IMR-90 (cell line): ENCODE results near the gene NEGR1. TPM values are rescaled to one million over a fixed set of nuclear protein-coding genes. Genes with fewer than 3 reads are reported as not detected.

Source experiments
- ATAC-seq: fragments of 200-7000 bp; cut with Tn5 transposase; 2 replicates; pipeline ENCODE4 v1.9.1; 2020; ENCODE audit warnings: low read depth, mild to moderate bottlenecking, moderate library complexity
- BruUV-seq: library from RNA; stranded (reverse); fragments of 400-500 nt; replicated peaks from 2 replicates; lab custom pipeline; 2021; lab: Mats Ljungman, UMichigan
- CTCF ChIA-PET: fragments of 300-600 bp; formaldehyde crosslinking; extraction: SDS; loops from one replicate; lab custom pipeline; 2021; ENCODE audit warnings: antibody characterized with exemption; lab: Yijun Ruan, JAX
- POLR2A ChIA-PET: fragments of 300-600 bp; sonication (Branson Sonifier 250); formaldehyde crosslinking; loops from one replicate; lab custom pipeline; 2022; ENCODE audit warnings: antibody characterized with exemption; ENCODE audit not compliant: unreplicated experiment; lab: Charles Lee
- DNase-seq: peaks from one replicate; pipeline ENCODE4 v3.0.0; 2013
- H2AFZ ChIP-seq: replicated peaks from 2 replicates; pipeline ENCODE3; 2013; ENCODE audit warnings: low read length, mild to moderate bottlenecking; ENCODE audit not compliant: poor library complexity
- H2AK5ac ChIP-seq: 2 replicates; pipeline ENCODE4 v1.6.1; 2013; ENCODE audit warnings: low read depth, low read length, inconsistent platforms
- H2AK9ac ChIP-seq: replicated peaks from 2 replicates; pipeline ENCODE3; 2013; ENCODE audit warnings: mild to moderate bottlenecking, low read depth, low read length, moderate library complexity; ENCODE audit not compliant: poor library complexity
- H2BK120ac ChIP-seq: 2 replicates; pipeline ENCODE4 v1.6.1; 2013; ENCODE audit warnings: low read depth, low read length, inconsistent platforms
- H2BK15ac ChIP-seq: 3 replicates; pipeline ENCODE4 v1.6.1; 2013; ENCODE audit warnings: low read depth, low read length, inconsistent platforms
- H2BK20ac ChIP-seq: 2 replicates; pipeline ENCODE4 v1.6.1; 2013; ENCODE audit warnings: low read depth, mild to moderate bottlenecking, inconsistent platforms, low read length, moderate library complexity
- H2BK5ac ChIP-seq: 2 replicates; pipeline ENCODE4 v1.6.1; 2013; ENCODE audit warnings: mild to moderate bottlenecking, low read depth, low read length, inconsistent platforms; ENCODE audit not compliant: poor library complexity, severe bottlenecking
- H3K14ac ChIP-seq: replicated peaks from 2 replicates; pipeline ENCODE4 v1.6.1; 2013; ENCODE audit warnings: low read depth, low read length, inconsistent platforms
- H3K18ac ChIP-seq: 2 replicates; pipeline ENCODE4 v1.6.1; 2013; ENCODE audit warnings: low read depth, low read length, control low read depth
- H3K23ac ChIP-seq: 2 replicates; pipeline ENCODE4 v1.6.1; 2013; ENCODE audit warnings: low read depth, low read length, inconsistent platforms
- H3K27ac ChIP-seq: 2 replicates; pipeline ENCODE4 v1.5.1; 2013; ENCODE audit warnings: mild to moderate bottlenecking, control low read depth, low read length; ENCODE audit not compliant: insufficient read depth
- H3K27me3 ChIP-seq: 2 replicates; pipeline ENCODE4 v1.6.1; 2013; ENCODE audit warnings: low read length; ENCODE audit not compliant: control insufficient read depth, insufficient read depth
- H3K36me3 ChIP-seq: 2 replicates; pipeline ENCODE4 v1.6.1; 2013; ENCODE audit warnings: low read length, mixed read lengths; ENCODE audit not compliant: control insufficient read depth, insufficient read depth
- H3K4ac ChIP-seq: 2 replicates; pipeline ENCODE4 v1.6.1; 2013; ENCODE audit warnings: low read depth, low read length, inconsistent platforms
- H3K4me1 ChIP-seq: 2 replicates; pipeline ENCODE4 v1.6.1; 2013; ENCODE audit warnings: low read length, mixed read lengths; ENCODE audit not compliant: control insufficient read depth, insufficient read depth
- H3K4me2 ChIP-seq: 2 replicates; pipeline ENCODE4 v1.6.1; 2013; ENCODE audit warnings: low read depth, mild to moderate bottlenecking, control low read depth, low read length, moderate library complexity
- H3K4me3 ChIP-seq: 2 replicates; pipeline ENCODE4 v1.5.1; 2013; ENCODE audit warnings: low read depth, mild to moderate bottlenecking, control low read depth, low read length, moderate library complexity; ENCODE audit not compliant: insufficient read depth
- H3K56ac ChIP-seq: 2 replicates; pipeline ENCODE4 v1.6.1; 2013; ENCODE audit warnings: low read length, inconsistent platforms; ENCODE audit not compliant: insufficient read depth; ENCODE audit errors: extremely low read depth
- H3K79me1 ChIP-seq, 2 experiments: 2 replicates each; pipeline ENCODE4 v1.6.1; 2013; ENCODE audit warnings: low read length in 2 of 2, inconsistent platforms in 1 of 2, low read depth in 1 of 2
- H3K9ac ChIP-seq: 2 replicates; pipeline ENCODE4 v1.6.1; 2013; ENCODE audit warnings: low read depth, low read length, control low read depth
- H3K9me1 ChIP-seq: 2 replicates; pipeline ENCODE4 v1.6.1; 2013; ENCODE audit warnings: low read length, inconsistent platforms; ENCODE audit not compliant: insufficient read depth
- H3K9me3 ChIP-seq: 2 replicates; pipeline ENCODE4 v1.6.1; 2013; ENCODE audit warnings: low read length; ENCODE audit not compliant: control insufficient read depth, insufficient read depth
- H4K20me1 ChIP-seq: 2 replicates; pipeline ENCODE4 v1.6.1; 2013; ENCODE audit warnings: low read length, inconsistent platforms; ENCODE audit not compliant: insufficient read depth
- H4K5ac ChIP-seq: 2 replicates; pipeline ENCODE4 v1.6.1; 2013; ENCODE audit warnings: mild to moderate bottlenecking, low read depth, low read length, control low read depth
- H4K8ac ChIP-seq, 2 experiments: 2 replicates each; pipeline ENCODE4 v1.6.1; 2013; ENCODE audit warnings: low read depth in 2 of 2, low read length in 2 of 2, control low read depth in 1 of 2, inconsistent platforms in 1 of 2
- H4K91ac ChIP-seq: 2 replicates; pipeline ENCODE4 v1.6.1; 2013; ENCODE audit warnings: low read depth, low read length, inconsistent platforms; ENCODE audit not compliant: insufficient read depth
- BHLHE40 ChIP-seq: fragments of 150-350 bp; IDR thresholded peaks from 2 replicates; pipeline ENCODE4 v1.6.1; 2016; ENCODE audit warnings: mild to moderate bottlenecking, low read depth, low read length
- CEBPB ChIP-seq: IDR thresholded peaks from 2 replicates; pipeline ENCODE4 v1.6.1; 2012; ENCODE audit warnings: low read depth, low read length, improper control_type of control experiment
- MAFK ChIP-seq: IDR thresholded peaks from 2 replicates; pipeline ENCODE4 v1.6.1; 2012; ENCODE audit warnings: low read depth, low read length, improper control_type of control experiment
- NFE2L2 ChIP-seq: fragments of 150-350 bp; IDR thresholded peaks from 2 replicates; pipeline ENCODE4 v1.6.1; 2016; ENCODE audit warnings: low read depth, mild to moderate bottlenecking, low read length
- POLR2A ChIP-seq: IDR thresholded peaks from 2 replicates; pipeline ENCODE4 v1.6.1; 2012; ENCODE audit warnings: mild to moderate bottlenecking, low read depth, low read length
- RAD21 ChIP-seq: IDR thresholded peaks from 2 replicates; pipeline ENCODE4 v1.6.1; 2012; ENCODE audit warnings: low read length, improper control_type of control experiment
- RCOR1 ChIP-seq: IDR thresholded peaks from 2 replicates; pipeline ENCODE4 v1.6.1; 2012; ENCODE audit warnings: mild to moderate bottlenecking, low read length, improper control_type of control experiment; ENCODE audit not compliant: insufficient replicate concordance
- RFX5 ChIP-seq: IDR thresholded peaks from 2 replicates; pipeline ENCODE4 v1.8.0; 2012; ENCODE audit warnings: low read depth, mild to moderate bottlenecking, low read length, moderate library complexity
- WGBS, 2 experiments: methylation state at CpG; one replicate each; pipeline versions ENCODE4 v1.1.5 to v1.1.7; 2013; ENCODE audit warnings: missing lambda C conversion rate in 2 of 2; ENCODE audit not compliant: insufficient read length in 1 of 2; ENCODE audit errors: extremely low coverage in 2 of 2; 5-methylcytosine and 5-hydroxymethylcytosine counted together
- dilution Hi-C: fragments of 300-500 bp; cut with HindIII; formaldehyde crosslinking; loops from one replicate; pipeline ENCODE4 v1.14.3; 2018; ENCODE audit warnings: low sequenced_read_pairs; ENCODE audit not compliant: unreplicated experiment
- in situ Hi-C: fragments of 300-500 bp; cut with MboI; formaldehyde crosslinking; loops from 3 replicates; pipeline ENCODE4 v1.14.3; 2019; ENCODE audit warnings: low sequenced_read_pairs, inconsistent platforms, mixed read lengths
- intact Hi-C: fragments of 100-400 bp; cut with micrococcal nuclease; formaldehyde crosslinking; loops from 2 replicates; pipeline ENCODE4 v1.10.0; 2022
- polyA plus RNA-seq, 3 experiments: library from polyadenylated mRNA; depleted of rRNA; stranded (reverse); fragments of >200 nt; gene quantifications; 2 replicates each; pipeline ENCODE4 v1.2.3, GENCODE V29; 2012; ENCODE audit warnings: low replicate concordance in 1 of 3
- total RNA-seq: library from RNA; depleted of rRNA; stranded (reverse); fragments of >200 nt; gene quantifications from 2 replicates; pipeline ENCODE4 v1.2.3, GENCODE V29; 2012

The NEGR1 gene
- total and polyA plus RNA-seq, 2 of the 4 experiments (the other 2 are of a cell fraction) = 5.1 to 9.1 TPM

DNA sequence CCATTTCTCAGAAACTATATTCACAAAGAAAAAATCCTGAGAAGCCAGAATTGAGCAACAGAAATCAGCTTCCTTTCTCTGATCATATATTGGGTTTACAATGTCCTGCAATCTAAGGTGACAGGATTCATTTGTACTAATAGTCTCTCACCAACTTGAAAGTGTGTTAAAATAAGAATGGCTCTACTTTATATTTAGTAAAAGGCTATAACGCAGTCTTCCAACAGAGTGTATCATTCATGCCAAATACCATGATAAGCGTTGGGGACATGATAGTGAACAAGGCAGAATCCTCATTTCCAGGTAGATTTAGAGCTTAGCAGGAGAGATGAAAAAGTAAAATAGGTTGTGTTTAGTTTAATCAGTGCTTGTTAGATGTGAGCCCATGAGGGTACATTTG is 682.3 kb downstream of the NEGR1 start:
- Histone ChIP-seq H3K27ac (no peak overlapping the region), H4K91ac (no peak overlapping the region), H2AFZ (no peak overlapping the region), H2BK15ac (no peak overlapping the region), H4K5ac (no peak overlapping the region), H2BK120ac (no peak overlapping the region), H3K4me2 (no peak overlapping the region), H2AK9ac (no peak overlapping the region), H3K4me3 (no peak overlapping the region), H2BK5ac (no peak overlapping the region), H3K36me3 (no peaks in the 10 kb centered on the region), H4K20me1 (no peaks in the 10 kb centered on the region), H3K9me1 (no peaks in the 10 kb centered on the region), H3K14ac (no peak overlapping the region), H3K79me1 (no peaks in the 10 kb centered on the region), H3K9me3 (no peaks in the 10 kb centered on the region), H3K23ac (no peak overlapping the region), H2BK20ac (no peak overlapping the region), H3K56ac (no peak overlapping the region), H3K9ac (no peak overlapping the region), H2AK5ac (no peak overlapping the region), H3K4me1 (0 out of 2 replicates have a peak, but pooled peaks cover 2% of the 10 kb centered on the region), H4K8ac (no peak overlapping the region), H3K18ac (no peak overlapping the region), H3K4ac (no peak overlapping the region), H3K27me3 (no peaks in the 10 kb centered on the region)
- ChIA-PET POLR2A (no interaction called here), CTCF (no interaction called here)
- intact Hi-C loops (no loop called here), in situ Hi-C loops (no loop called here), dilution Hi-C loops (no loop called here)
- no CpG with 5 or more reads among the region's 2 CpGs for WGBS, 2 experiments
- ATAC-seq (no peak), DNase-seq (no peak)
- TF ChIP-seq POLR2A (no peak), MAFK (no peak), RAD21 (no peak), RCOR1 (no peak), RFX5 (no peak), BHLHE40 (no peak), NFE2L2 (no peak), CEBPB (no peak)
- BruUV-seq = no TSS peak
